SK-N-SH (cell line): ENCODE data around the gene TRPM2.

Experiments used
- CHD2 ChIP-seq: fragments of 150-350 bp; IDR thresholded peaks from 2 replicates; pipeline ENCODE4 v1.6.1; 2018; ENCODE audit warnings: low read length; ENCODE audit not compliant: partially characterized antibody
- CTCF ChIP-seq: fragments of 200-600 bp; sonication (generic); IDR thresholded peaks from 2 replicates; pipeline ENCODE4 v1.6.1; 2017; ENCODE audit warnings: antibody characterized with exemption, mild to moderate bottlenecking, moderate library complexity
- EP300 ChIP-seq, 2 experiments: IDR thresholded peaks; 2 replicates each; pipeline versions ENCODE4 v1.4.0 to v1.6.1; 2012; ENCODE audit warnings: borderline replicate concordance in 1 of 2, low read depth in 1 of 2, low read length in 1 of 2
- JUND ChIP-seq: IDR thresholded peaks from 2 replicates; pipeline ENCODE4 v1.4.0; 2012
- REST ChIP-seq: IDR thresholded peaks from 2 replicates; pipeline ENCODE4 v1.6.1; 2012; ENCODE audit warnings: mild to moderate bottlenecking, low read depth, low read length, moderate library complexity
- TCF12 ChIP-seq: IDR thresholded peaks from 2 replicates; pipeline ENCODE4 v1.4.0; 2012
- USF2 ChIP-seq: fragments of 150-350 bp; IDR thresholded peaks from 2 replicates; pipeline ENCODE4 v1.6.1; 2017; ENCODE audit warnings: antibody characterized with exemption, low read length, low read depth, borderline replicate concordance

GRCh38 chr21:44314128-44314527 lies 39.3 kb upstream of the TRPM2 start:
- no peak for TF ChIP-seq TCF12
- TF ChIP-seq JUND: no peak
- no peak for TF ChIP-seq CTCF
- TF ChIP-seq REST: no peak
- TF ChIP-seq EP300 (IDR thresholded peaks at IDR 0.05; ENCODE audit: borderline replicate concordance in 1 of 2, low read depth in 1 of 2, low read length in 1 of 2): no peak
- no peak for TF ChIP-seq USF2
- no peak for TF ChIP-seq CHD2
